HTERT RPE-1 (cell line): Measurements from ENCODE around the gene SAYSD1.

ENCODE experiments used
- in situ Hi-C: fragments of 300-500 bp; cut with MboI; formaldehyde crosslinking; loops from 4 replicates; pipeline ENCODE4 v1.14.3; 2020; ENCODE audit warnings: low sequenced_read_pairs

SAYSD1 gene

DNA sequence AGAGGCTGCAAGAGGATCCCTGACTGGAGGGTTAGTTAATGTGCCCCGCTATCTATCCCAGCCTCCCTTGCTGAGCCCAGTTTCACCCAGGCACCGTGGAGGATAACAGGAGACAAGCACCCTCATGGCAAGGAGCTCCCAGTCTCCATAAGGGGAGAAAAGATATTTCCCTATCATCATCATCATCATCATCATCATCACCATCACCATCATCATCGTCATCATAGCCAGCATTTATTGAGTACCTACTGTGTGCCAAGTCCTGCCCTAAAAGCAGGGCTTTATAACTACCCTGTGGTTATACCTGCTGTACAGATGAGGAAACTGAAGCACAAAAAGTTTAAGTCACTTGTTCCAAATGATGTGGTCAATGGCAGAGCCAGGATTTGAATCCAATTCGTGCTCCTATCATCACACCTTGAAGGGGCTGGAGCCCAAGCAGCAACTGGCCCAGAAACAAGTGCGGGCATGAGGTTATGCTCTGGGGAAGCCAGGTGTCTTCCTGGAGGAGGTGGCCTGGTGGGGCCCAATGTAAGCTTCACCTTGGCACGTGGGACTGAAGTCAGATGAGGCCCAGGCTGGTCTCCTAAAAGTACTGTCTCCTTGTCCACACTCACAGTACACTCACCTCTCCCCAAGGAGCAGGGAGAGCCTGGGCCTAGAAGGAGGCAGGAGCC, 56.4 kb downstream of the SAYSD1 start:
- in situ Hi-C loops, result no loop called here

DNA sequence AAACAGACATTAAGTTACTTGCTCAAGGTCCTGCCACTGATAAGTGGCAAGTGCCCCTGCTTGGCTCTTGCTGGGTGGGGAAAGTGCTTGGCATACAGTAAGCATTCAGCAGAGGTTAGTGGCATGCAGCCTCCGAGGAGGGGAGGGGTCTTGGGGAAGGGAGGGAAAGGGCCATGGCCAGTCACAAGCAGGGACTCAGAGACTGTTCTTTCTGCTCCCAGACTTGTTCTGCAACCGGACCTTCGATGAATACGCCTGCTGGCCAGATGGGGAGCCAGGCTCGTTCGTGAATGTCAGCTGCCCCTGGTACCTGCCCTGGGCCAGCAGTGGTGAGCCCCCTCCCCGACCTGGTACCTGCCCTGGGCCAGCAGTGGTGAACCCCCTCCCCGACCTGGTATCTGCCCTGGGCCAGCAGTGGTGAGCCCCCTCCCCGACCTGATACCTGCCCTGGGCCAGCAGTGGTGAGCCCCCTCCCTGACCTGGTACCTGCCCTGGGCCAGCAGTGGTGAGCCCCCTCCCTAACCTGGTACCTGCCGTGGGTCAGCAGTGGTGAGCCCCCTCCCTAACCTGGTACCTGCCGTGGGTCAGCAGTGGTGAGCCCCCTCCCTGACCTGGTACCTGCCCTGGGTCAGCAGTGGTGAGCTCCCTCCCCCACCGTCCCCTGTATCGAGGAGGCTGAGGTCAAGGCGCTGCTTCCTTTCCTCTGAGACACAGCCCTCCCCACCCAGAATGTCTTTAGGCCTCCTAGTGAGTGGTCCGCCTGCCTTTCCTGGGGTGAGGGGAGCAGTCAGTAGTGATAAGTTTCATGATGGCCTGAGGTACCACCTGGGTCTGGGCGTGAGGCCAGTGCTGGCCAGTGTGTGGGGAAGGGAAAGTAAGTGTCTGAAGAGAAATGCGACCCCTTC, 57.5 kb downstream of the SAYSD1 start:
- in situ Hi-C loops, result no loop called here

DNA sequence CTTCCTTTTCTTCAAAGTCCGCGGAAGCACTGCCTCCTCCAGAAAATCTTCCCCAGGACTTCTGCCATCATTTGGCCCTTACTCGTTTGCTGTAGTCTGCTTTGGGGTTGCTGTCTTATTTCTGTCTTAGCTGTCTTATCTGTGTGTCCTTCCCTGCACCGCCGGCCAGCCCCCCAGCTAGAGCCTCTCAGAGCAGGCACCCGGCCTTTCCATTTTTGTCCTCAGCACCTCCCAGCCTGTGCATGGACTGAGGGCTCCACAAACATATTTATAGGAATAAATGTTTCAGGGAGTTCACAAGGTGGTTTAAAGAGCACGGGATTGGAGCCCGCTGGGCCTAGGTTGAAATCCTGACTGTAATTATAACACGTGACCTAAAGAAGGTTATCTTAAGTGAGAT, 58.3 kb downstream of the SAYSD1 start:
- in situ Hi-C loops, result no loop called here

DNA sequence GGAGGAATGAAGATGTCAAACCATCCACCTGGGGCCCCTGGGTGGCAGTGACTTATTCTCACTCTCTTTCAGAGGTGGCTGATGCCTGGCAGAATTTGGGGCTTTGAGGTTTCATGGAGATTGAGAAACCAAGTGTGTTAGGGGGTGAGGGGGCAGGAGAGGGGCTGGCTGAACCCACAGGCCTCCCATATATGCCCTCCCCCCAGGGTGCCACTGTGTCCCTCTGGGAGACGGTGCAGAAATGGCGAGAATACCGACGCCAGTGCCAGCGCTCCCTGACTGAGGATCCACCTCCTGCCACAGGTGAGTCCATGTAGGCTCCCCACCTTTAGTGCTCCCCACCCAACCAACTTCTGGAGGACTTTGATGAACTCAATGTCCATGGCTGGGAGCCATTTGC, 58.8 kb downstream of the SAYSD1 start:
- in situ Hi-C loops, result no loop called here

DNA sequence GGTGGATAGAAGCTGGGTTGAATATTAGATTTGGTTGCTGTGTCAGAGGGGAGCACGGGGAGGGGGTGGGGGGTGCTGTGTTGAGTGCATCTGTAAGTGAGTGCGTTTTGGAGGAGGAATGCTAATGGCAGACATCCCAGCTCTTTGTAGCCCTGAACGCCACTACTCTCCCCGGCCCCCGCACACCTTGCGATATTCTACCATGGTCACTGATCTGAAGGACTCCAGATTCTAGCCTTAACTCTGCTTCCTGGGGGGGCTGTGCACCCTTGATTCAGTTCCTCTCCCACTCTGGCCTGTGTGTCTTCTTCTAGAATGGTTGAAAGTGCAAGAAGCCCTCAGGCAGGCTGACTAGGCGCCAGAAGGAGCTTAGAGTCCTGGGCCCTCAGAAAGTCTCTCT, 59.3 kb downstream of the SAYSD1 start:
- in situ Hi-C loops, result no loop called here

DNA sequence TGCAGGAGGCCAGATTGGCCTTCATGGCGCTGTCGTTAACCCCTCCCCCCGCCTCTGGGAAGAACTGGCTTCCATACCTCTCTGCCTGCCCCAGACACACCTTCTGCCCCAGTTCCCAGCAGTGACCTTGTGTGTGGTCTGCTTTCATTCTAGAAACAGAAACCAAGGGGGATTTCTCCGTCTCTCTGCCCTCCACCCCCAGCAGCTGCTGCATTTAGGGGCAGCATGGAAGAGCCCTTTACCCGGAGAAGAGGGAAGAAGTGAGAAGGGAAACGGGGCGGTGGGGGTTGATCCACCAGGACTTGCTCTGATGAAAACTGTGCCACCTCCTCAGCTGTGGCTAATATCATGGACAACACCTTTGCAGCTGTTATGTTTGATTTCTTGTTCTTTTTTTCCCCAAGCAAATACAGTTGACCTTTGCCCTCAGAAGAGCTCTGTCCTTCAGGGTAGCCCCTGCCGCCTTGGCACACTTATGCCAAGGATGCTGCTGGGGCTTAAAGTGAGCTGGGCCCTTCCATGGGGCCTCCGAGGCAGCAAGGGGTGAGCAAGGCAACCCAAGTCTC, 60.3 kb downstream of the SAYSD1 start:
- in situ Hi-C loops, result no loop called here
